ENCODE results near the gene ST8SIA6.

Gene ST8SIA6

DNA sequence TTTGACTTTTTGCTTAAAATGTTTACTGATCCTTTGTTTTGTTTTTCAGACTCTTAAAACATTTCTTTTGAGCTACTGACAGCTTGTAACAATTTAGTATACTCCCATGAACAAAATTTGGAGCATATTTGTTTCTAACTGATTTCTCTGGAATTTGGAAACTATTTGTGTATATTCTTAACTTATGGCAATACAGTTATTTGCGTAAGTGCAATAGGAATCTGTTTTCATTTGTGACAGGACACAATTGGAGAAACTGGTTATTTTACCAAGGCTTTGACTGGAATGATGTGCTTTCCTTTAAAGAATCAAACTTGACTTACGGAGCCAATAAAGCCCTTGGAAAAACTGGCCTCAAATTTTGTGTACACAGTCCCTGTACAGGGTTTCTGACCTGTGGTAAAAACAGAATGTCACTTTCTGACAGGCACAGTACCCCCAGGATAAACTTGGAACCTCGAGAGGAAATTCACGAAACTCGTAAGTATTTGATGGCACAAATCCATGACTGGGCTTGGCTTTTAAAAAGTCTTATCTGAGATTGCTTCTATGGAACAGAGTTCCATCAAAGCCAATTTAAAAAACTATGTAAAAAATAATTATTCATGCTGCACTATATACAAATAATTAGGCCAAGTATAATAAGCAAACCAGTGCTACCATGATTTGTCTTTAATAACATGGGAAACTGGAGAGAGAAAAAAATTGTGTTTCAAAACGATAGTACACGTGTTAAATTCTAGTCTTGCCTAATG lies 70.4 kb downstream of the ST8SIA6 start:
- no peak for DNase-seq

- no peak for DNase-seq
These were observed 72.8 kb downstream of the ST8SIA6 start for GRCh38 chr10:17381502-17382142.

GRCh38 chr10:17380888-17381287 lies 73.5 kb downstream of the ST8SIA6 start:
- no peak for DNase-seq

GRCh38 chr10:17380016-17380415 lies 74.4 kb downstream of the ST8SIA6 start:
- no peak for DNase-seq

DNA sequence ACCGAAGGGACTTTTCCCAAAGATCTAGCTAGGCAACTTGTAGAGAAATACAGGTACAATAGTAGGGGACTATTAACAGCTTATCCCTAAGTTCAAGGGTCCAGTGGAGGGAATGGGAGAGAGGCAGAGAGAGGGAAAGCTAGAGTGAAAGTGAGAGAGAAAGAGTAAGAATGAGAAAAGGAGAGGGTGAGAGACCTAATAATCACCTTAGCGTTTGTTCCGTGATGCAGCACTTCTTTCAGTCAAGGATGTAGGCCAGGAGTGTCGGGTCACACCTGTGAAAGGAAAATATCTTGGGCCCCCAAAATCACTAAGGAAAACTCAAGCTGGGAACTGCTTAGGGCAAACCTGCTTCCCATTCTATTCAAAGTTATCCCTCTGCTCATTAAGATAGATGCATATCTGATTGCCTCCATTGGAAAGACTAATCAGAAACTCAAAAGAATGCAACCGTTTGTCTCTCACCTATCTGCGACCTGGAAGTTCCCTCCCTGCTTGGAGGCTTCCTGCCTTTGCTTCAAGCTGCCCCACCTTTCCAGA lies 75.2 kb downstream of the ST8SIA6 start:
- DNase-seq = no peak

GRCh38 chr10:17375936-17376584 lies 78.3 kb downstream of the ST8SIA6 start:
- no peak for DNase-seq

GRCh38 chr10:17368708-17369272 lies 85.6 kb downstream of the ST8SIA6 start:
- no peak for DNase-seq

GRCh38 chr10:17366705-17367104 lies 87.7 kb downstream of the ST8SIA6 start:
- no peak for DNase-seq

DNA sequence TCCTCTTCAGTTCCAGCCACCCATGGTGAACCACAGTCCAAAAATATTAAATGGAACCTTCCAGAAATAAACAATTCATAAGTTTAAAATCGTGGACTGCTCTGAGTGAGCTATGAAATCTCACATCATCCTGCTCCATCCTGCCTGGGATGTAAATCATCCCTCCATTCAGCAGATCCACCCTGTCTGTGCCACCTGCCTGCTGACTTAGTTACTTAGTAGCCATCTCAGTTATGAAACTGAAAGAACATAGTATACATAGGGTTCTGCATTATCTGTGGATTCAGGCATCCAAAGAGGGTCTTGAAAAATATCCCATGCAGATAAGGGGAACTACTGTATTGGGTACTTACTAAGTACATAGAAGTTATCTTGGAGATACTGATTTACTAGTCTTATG lies 89.0 kb downstream of the ST8SIA6 start:
- no peak for DNase-seq

DNA sequence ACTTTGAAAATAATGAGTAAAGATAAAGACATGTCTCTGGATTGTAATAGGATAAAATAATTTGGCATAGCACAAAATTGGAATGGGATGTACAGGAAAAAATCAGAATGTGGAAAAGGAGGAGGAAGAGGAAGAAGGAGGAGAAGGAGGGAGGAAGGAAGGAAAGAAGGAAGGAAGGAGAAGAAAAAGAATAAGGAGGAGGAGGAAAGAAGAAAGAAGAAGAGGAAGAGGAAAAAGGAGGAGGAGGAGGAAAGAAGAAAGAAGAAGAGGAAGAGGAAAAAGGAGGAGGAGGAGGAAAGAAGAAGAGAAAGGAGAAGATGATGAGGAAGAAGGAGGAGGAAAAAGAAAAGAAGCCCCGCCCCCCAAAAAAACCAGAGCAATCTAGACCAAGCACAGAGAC lies 95.9 kb downstream of the ST8SIA6 start:
- no peak for DNase-seq

DNA sequence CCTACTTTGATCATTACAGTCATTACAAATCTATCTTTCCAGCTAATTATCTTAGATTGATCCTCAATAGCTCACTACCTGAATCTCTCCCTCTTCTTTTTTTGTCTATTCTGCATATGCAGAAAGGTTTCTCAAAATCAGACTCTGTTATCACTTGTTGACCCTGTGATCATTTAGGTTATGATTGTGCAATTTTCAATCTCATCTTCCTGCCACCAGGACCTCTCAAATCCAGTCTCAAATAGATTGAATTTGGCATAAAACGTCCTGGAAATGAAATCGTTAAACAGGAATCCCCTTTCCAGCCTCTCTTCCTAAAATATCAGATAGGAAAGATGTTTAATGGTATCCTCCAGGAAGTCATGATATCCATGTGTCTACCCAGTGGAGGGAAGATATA lies 96.6 kb downstream of the ST8SIA6 start:
- no peak for DNase-seq

DNA sequence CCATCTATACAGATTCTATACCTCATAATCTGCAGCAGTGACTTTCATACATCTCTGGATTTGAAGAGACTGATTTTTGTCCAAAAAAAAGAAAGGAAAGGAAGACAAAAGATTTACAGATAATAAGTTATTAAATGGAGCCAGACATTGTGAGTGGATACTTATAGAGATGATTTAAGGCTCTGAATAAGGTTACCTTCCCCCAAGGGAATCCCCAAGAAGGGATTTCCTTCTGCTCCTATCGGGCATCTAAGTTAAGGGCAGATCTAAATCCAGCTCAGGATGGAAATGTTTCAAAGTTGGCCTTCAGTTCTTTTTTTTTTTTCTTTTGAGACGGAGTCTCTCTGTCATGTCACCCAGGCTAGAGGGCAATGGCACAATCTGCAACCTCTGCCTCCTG lies 97.6 kb downstream of the ST8SIA6 start:
- DNase-seq = no peak

DNA sequence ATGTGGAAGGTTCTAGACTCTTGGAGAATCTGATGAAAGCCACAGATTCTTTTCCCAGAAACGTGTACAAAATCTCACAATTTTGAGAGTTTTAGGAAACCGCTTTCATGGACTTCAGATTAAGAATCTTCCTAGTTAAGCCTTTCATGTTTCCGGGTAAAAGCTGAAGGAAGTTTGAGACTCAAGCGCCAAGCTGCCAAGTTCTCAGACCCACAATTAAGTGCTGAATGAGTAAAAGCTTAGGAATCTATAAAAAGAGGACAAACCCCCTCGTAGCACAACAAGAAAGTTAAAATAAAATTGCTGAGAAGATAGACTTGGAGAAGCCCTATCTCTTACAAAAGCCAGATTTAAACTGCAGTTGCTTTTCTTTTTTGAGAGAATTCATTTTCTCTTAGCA lies 99.6 kb downstream of the ST8SIA6 start:
- no peak for DNase-seq

DNA sequence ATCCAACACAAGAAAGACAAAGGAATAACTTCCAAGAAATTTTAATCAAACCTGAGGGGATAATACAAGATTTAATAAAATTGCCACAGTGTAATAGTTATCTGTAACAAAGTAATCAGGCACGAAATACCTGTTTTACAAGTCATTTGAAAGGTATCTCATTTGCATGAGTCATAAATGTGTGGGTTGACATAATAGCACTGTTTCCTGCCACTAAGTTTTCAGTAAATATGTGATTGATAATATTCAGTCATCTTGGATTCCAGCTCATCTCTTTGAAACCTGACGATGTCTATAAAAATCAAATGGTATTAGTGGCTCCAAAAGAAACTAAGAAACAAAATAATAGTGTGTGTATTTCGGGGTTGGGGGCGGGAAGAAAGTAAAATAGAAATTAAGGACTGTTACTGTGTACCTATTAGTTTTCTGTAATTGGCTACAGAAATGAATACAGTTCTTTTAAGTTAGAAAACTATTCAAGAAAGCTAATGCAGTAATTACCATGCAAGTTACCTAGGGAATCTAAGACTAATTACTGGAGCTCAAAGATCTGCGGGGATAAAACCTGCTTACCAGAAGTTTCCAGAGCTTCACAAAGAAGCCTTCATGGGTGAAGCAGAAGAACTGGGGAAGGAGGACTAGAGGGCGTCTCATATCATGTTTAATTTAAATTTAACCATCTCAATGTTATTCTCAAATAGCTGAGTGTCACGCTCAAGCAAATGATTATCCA lies 100.7 kb downstream of the ST8SIA6 start:
- no peak for DNase-seq

GRCh38 chr10:17352583-17352982 lies 101.8 kb downstream of the ST8SIA6 start:
- DNase-seq = no peak

DNA sequence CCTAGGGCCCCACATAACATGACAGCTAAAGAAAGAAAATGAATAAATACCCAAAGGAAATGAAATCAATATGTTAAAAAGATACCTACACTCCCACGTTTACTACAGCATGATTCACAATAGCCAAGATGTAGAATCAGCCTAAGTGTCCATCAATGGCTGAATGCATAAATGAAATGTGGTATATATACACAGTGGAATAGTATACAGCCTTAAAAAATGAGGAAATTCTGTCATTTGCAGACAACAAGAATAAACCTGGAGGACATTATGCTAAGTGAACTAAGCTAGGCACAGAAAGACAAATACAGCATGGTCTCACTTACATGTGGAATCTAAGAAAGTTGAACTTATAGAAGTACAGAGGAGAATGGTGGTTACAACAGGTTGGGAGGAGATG lies 102.9 kb downstream of the ST8SIA6 start:
- no peak for DNase-seq

GRCh38 chr10:17349717-17350116 lies 104.7 kb downstream of the ST8SIA6 start:
- no peak for DNase-seq

DNA sequence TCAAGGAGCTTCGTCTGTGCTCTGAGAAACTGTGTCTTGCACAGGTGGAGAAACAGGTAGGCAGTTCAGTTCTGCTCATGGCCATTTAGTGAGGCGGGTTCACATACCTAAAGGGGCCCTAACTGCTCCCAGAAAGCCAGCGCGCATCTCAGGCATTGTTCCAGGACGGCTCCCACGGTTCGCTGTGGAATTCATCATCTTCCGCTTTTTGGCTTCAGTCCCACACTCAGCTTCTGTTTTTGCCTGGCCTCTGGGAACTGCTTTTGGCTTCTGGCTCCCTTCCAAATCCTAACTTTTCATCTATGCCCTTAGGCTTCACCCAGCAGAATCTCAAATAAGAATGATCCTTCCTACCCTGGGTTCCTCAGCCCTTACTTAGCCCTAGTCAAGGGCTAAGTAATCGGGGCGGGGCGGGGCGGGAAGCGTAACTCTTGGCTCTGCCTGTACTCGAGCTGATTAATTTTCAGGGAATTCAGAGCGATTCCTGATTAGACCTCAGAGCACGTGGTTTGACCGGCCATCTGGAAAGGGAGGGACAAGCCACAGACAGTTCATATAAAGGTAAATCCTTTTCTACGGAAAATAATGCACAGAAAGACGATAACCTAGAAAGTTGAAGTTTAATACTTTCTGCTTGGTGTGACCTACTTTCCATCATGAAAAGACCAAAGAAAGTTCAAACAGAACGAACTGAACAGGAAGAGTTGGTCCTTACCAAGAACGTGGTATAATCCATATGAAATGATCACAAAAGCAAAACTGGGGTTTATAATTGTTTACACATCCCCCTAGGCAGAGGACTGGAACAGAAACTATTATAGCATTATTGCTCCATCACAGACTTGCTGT lies 105.7 kb downstream of the ST8SIA6 start:
- no peak for DNase-seq

DNA sequence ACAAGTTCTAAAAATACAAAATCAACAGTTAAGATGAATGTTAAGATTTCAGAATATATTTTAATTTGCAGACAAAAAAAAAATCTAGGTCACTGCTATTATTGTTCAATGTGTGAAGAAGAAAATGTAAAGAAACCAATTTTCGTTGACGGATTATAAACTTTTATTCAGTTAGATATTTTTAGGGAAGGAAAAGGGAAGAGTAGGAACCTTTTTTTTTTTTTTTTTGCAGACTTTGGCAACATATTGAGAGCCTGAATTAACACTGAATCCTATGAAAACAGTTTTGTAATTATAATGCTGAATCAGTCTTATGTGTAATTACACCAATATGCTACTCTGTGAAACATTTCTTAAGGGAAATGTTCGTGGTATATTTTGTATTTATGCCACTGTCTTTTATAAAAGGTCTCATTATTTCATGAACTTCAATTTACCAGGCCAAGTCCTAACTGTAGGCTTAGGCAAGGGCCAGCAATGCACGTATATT lies 106.3 kb downstream of the ST8SIA6 start:
- DNase-seq = no peak

GRCh38 chr10:17344206-17344605 lies 110.2 kb downstream of the ST8SIA6 start:
- no peak for DNase-seq

DNA sequence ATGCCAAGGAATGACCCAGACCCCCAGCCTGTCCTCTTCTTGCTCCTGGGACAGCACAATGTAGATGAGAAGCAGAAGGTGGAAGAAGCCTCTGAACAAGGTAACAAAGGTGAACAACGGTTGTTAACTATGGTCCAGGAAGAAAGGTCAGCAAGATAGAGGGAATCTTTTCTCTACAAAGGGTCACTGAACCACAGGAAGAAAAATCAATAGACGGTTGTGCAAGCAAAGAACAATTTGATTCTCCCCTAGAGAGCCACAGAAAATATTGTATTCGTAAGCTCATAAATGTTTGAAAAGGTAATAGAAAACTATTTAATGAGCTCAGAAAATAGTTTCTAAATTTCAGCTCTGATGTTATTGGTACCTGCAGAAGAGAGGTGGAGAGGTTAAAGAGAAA lies 111.3 kb downstream of the ST8SIA6 start:
- no peak for DNase-seq

Data from CD4-positive, alpha-beta T cell treated with Interleukin-15 for 1 hour (primary cell).